GM12878 (cell line): ENCODE measurements around the gene POLD1. TPM values are rescaled to one million over a fixed set of nuclear protein-coding genes. Genes with fewer than 3 reads are reported as not detected.

ENCODE experiments used
- BRCA1 ChIP-seq: IDR thresholded peaks from 2 replicates; pipeline ENCODE4 v1.6.1; 2011; ENCODE audit warnings: low read depth, low read length, improper control_type of control experiment
- CBX3 ChIP-seq: fragments of 200-600 bp; sonication (generic); IDR thresholded peaks from 2 replicates; pipeline ENCODE4 v1.6.1; 2016; ENCODE audit warnings: low read depth, borderline replicate concordance
- IKZF2 ChIP-seq, 2 experiments: fragments of 450-650 bp; IDR thresholded peaks; 2 replicates each; pipeline ENCODE4 v1.6.1; 2017; ENCODE audit warnings: mild to moderate bottlenecking in 2 of 2, moderate library complexity in 2 of 2
- SRF ChIP-seq, 2 experiments: IDR thresholded peaks; 2 replicates each; pipeline ENCODE4 v1.6.1; 2011; ENCODE audit warnings: low read depth in 2 of 2, low read length in 2 of 2, mild to moderate bottlenecking in 1 of 2, moderate library complexity in 1 of 2
- YY1 ChIP-seq: IDR thresholded peaks from 2 replicates; pipeline ENCODE4 v1.6.1; 2011; ENCODE audit warnings: low read depth, mild to moderate bottlenecking, low read length
- ZNF592 ChIP-seq: fragments of 450-650 bp; IDR thresholded peaks from 2 replicates; pipeline ENCODE4 v1.6.1; 2017; ENCODE audit warnings: mild to moderate bottlenecking, moderate library complexity
- polyA plus RNA-seq, 11 experiments: library from polyadenylated mRNA; depleted of rRNA in 4 of 11; unstranded in 6 of 11; stranded (reverse) in 5 of 11; fragments of >200 nt; fragmentation: Nextera tagmentation in 4 of 11; fragmentation: Illumina TruSeq in 1 of 11; extraction: Ambion mirVana in 4 of 11; extraction: Trizol in 1 of 11; gene quantifications; 1 replicate in 1 of 11; 2 replicates in 10 of 11; pipeline versions ENCODE4 v1.2.1 to v1.2.3, GENCODE V29; 2011 to 2016; ENCODE audit warnings: inconsistent platforms in 2 of 11, missing spikeins in 2 of 11, low read depth in 1 of 11
- total RNA-seq, 4 experiments: library from RNA; depleted of rRNA in 3 of 4; stranded (reverse); fragments of >200 nt in 3 of 4; fragmentation: Illumina TruSeq in 1 of 4; extraction: Trizol in 1 of 4; gene quantifications; 2 replicates each; pipeline versions ENCODE4 v1.2.1 to v1.2.3, GENCODE V29; 2013 to 2021

POLD1 gene
- total and polyA plus RNA-seq, 10 of the 15 experiments (the other 5 are each of a cell fraction or from before 2014, with no cell fraction given) = 0.76 to 165 (median 63.4) TPM

GRCh38 chr19:50356691-50357177, 27.4 kb upstream of the POLD1 start (continued):
- TF ChIP-seq ZNF592 (no peak), IKZF2 (IDR thresholded peaks at IDR 0.05) (no peak), YY1 (no peak), CBX3 (no peak), BRCA1 (no peak), SRF (IDR thresholded peaks at IDR 0.05; ENCODE audit: low read depth in 2 of 2, low read length in 2 of 2) (no peak)
